Fibroblast of skin of left biceps (primary cell): ENCODE results near the gene PLXDC1.

Source experiments
- DNase-seq, 2 experiments: peaks; one replicate each; pipeline ENCODE4 v3.0.0-alpha.2; 2013; ENCODE audit warnings: low read depth in 2 of 2

Gene PLXDC1

DNA sequence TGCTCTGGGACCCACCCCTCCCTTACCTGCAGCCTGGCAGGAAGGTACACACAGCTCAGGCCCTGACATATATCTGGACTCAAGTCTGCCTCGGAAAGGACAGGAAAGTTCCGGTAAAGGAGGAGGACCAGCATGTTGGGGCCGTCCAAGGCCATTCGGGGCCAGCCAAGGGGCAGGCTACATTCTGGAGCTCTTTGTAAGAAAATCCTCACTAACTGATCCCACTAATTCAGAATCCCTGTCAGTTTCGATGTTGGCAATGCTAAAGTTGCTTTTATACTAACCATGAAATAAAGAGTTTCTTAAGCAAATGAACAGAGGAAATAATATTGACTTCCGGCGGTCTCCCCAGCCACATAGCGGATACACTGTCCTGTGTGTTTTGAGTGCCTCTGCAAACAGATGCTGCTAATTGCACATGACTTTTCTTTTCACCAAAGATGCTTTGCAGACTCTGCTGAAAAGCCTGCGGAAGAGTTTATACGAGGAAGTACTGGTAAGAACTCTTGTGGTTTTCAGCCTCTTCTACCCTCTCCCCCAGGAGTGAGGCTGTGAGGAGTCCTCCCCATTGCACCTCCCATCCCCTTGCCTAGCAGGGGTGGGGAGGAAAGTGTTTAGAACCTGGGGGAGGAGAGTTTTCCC lies 54.8 kb downstream of the PLXDC1 start:
- no peak for DNase-seq

DNA sequence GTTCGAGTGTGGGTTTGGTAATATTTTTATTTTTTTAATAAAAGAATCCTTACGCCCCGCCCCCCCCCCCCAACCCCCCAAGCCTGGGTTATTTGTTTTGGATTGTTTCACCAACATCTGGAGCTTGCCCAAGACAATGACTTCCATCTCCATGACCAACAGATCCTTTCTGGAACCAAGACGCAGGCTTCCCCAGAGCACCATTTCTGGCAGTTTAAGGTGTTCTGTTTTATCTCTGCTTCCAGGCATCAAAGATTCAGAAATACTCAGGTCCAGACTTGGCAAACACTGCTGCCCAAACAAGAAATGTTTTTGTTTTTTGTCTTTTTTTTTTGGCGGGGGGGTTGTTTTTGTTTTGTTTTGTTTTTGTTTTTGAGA lies 56.1 kb downstream of the PLXDC1 start:
- no peak for DNase-seq

DNA sequence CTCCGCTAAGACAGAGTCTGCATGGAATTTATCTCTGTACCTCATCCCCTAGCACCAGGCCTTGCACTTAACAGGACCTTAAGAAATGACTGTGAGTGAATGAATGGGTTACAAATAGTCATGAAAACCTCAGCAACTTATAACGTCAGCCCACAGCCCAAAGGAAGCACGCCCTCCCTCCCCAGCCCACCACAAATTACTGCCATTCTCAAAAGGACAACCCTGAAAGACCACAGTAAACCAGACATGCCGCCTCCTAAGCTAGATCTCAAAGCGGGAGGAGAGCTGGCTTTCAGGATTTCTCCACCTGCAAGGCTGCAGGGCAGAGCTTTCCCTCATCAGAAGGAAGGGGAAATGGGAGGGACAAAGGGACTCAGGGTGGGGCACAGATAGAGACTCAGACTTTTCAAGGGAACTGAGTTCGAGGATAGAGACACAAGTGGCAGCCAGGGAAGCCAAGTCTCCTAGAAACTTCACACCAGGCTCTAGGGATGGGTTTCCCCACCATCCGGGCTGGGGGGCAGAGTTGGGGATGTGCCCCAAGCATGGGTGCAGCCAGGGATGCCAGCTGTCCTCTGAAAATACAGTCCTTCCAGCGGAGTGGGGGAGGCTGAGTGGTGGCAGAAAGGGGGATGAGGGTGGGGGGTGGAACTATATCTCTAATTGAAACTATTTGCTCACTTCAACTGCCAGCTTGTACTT lies 56.7 kb downstream of the PLXDC1 start:
- DNase-seq = no peak

DNA sequence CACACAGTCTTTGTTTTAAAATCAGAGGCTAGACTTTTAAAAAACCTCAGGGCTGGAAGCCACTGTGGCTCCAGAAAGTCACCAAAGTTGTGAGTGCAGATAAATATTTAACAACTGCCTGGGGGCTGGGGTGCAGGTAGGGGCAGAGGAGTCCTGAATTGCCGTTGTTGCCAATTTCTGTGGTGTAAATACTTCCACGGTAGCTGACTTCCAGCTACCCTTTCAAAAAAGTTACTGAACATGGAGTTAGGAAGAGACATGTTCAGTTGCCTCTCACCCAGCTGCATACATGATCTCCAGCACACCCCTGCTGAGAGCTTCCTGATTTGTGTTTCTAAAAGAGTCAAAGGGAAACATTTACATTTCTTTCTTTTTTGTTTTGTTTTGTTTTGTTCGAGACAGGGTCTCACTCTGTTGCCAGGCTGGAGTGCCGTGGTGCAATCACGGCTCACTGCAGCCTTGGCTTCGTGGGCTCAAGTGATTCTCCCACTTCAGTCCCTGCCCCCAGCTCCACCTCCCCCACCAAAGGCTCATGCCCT lies 58.7 kb downstream of the PLXDC1 start:
- no peak for DNase-seq

DNA sequence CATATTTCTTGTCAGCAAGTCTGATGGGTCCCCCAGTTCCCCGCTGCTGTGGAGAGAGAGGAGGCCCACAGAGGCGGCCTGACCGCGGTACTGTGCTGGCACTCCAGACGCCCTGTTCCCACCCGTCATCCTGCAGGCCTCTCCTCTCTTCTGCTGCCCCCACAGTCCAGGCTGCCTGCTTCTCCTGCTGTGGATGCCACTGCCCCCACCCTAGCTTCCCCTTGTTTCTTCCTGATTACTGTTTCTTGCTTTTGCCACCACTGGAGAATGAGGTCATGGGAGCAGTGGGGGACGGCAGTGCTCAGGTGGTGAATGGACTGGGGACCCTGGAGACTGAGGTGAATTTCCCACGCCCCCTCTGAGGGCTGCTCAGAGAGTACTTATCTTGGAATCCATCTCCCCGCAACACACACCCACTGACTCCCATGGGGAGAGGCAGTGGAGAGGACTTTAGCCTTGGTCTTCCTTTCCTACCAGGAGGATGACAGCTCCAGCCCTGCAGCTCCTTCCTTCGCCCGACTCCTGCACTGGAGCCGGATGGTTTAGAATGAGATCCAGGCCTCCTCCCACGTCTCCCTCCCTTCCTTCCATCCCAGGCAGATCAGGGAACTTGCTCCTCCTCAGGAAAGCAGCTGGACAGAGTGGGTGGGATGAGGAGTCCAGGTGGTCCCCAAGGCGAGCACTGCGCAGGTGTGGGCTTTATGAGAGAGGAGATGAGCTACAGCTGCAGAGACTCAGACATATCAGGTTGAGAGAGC lies 60.4 kb downstream of the PLXDC1 start:
- no peak for DNase-seq

DNA sequence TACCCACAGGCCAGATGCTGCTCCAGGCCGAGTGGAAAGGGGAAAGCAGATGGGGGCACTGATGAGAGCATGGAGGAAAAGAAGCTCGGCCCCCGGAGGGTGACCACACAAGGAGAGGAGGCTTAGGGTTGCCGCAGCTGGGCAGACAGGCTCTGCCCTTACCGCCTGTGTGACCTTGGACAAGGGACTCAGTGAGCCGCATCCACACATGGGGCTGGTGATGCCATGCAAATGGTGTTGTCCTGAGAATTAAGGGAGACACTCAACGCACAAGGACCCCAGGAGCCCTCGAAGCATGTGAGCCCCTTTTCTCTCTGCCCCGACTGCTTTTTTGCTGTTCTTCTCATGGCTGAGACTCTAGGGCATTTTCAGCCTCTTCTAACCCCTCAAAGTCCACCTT lies 61.0 kb downstream of the PLXDC1 start:
- no peak for DNase-seq

DNA sequence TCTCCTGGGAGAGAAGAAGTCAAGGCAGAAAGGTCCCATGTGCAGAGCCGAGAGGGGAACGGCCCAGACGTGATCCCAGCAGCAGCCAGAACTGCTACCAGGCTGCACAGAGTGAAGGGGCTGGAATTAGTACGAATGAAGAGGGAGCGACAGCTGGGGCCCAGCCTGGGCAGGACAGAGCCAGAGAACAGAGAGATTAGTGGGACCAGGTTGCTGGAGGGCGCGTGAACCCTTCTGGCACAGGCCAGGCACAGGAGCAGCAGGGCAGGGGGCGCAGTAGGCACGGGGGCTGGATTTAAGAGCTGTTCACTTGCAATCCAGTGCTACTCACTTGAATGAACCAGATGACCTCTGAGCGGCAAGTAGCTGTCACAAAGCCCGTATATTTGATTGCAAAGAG lies 66.9 kb downstream of the PLXDC1 start:
- DNase-seq = no peak

DNA sequence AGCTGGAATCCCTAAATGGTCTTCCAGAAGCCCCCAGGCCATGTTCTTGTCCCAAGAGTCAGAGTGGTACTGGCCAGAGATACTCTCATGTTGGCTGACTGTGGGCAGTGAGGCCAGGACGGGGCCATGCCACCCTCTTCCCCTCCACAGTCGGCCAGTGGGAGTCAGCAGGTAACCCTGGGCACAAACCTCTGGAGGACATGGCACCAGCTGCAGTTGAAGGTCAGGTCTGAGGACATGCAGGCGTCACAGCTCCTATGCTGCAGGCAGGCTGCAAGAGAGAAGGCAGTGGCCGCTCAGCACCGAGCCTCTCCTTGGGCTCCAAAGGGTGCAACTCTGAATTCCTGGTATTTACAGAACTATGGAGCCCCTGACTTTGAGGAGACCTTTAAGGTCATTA lies 68.2 kb downstream of the PLXDC1 start:
- no peak for DNase-seq

DNA sequence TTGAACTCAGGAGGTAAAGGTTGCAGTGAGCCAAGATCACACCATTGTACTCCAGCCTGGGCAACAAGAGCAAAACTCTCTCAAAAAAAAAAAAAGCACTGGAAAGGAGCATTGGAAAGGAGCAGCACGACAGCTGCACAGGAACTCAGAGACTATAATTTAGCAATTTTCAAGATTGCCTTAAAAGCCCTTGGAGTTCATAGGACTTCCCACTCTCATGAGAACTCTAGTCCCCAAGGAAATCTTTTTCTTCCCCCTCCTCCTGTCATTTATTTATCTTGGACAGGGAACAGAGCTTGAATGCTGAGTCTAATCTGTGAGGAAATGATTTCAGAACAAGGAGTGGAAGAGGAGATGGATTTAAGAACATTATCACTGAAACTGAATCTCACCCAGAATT lies 69.0 kb downstream of the PLXDC1 start:
- peak; percentile 29 to 32 for DNase-seq

DNA sequence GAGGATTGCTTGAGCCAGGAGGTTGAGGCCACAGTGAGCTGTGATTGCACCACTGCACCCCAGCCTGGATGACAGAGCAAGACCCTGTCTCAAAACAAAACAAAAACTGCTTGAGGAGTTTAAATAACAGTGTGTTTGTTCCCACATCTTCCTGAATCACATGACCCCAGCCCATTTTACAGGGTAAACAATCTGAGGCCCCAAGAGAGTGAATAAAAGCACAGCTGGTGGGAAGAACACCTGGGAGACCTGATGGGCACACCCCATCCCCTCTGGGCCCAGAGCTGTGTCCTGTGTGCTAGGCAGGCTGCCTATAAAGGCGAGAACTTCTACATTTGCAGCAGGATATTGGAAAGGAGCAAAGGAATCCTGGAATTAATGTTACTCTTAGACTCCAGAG lies 69.6 kb downstream of the PLXDC1 start:
- no peak for DNase-seq

DNA sequence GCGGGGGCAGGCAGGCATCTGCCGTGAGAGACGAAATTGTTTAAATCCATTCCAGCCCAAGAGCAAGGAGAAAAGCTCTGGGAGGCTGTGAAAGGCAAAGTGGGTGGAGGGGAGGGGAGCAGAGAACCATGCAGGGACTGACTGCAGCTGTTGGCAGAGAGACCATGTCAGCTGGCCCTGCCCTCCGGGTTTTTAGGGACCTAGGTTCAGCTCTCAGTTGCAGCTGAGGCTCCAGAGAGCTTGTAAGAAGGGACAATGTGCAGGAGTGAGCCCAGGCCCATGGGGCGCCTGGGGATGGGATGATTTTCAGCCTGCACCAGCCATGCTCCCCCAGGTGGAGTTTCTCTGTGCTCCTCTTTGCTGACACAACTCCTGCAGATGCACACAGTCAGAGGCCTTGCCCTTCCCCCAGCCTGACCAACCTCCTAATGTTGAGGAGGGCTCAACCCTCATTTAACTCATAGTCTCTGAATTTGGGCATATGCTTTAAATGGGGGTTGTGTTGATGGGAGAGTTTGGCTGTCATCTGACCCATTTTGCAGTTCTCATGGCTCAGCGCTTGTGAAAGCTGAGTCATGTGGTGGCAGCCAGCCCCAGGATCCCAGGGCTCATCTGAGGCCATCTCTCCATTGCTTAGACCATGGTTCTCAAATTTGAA lies 70.9 kb downstream of the PLXDC1 start:
- no peak for DNase-seq

DNA sequence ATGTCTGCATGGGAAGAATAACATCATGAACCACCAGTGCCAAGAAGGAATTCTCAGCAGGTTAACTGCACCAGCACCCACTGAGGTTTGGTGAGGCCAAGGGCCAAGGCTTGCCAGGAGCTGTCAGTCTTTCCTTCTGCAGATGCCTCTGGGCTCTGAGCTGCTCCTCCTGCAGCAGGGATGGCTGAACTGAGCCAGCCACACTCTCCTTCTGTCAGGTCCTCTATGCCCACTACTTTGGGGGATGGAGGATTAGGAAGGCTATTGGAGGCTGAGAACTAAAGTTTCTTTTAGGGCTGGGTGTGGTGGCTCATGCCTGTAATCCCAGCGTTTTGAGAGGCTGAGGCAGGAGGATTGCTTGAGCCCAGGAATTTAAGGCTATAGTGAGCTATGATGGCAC lies 71.6 kb downstream of the PLXDC1 start:
- DNase-seq = no peak

DNA sequence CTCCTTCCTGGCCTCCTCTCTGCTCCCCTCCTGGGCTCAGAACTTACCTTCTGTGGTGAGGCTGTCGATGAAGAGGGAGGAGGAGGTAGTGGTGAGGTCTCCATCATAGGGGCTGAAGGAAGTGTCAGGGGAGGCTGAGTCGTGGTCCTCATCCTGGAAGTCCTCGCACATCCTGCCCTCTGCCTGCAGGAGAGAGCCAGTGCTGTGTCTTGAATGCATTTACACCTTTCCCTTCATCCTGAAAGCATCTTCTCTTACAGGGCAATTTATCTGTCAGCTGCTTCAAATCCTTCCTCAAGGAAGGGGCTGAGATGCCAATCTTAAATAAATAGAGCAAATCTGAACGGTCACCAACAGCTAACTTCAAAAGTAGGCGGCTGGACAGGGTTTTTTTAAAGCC lies 73.6 kb downstream of the PLXDC1 start:
- no peak for DNase-seq

DNA sequence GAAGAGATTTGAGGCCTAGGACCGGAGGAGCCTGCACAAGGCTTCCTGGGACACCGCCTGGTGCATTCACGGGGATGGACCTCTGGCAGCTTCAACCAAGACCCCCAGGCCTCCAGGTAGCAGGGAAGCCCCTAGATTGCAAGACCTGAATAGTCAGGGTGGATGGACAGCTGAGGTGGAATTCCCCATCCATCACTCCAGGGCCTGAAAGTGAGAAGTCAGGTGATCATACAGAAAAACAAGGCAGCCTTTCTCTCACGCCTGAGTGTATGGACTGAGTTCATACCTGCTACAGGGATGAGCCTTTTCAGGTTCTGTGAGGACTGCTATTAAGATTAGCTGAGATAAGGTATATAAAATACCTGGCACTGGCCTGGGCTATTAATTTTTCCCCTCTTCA lies 74.2 kb downstream of the PLXDC1 start:
- no peak for DNase-seq

DNA sequence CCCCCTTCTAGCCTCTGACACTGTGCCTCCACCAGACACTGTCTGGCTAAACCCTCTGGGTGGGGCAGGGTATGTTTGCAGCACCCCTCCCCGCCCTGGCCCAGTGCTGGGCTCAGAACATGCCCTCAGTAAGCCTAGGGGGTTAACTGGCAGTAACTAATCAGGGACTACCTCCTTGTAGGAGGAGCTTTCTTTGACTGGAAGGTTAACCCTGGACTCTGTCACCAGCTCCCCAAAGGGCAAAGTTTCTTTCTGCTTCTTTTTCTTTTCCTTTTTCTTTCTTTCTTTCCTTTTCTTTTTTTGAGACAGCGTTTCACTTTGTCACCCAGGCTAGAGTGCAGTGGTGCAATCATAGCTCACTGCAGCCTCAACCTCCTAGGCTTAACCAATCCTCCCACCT lies 76.8 kb downstream of the PLXDC1 start:
- no peak for DNase-seq

DNA sequence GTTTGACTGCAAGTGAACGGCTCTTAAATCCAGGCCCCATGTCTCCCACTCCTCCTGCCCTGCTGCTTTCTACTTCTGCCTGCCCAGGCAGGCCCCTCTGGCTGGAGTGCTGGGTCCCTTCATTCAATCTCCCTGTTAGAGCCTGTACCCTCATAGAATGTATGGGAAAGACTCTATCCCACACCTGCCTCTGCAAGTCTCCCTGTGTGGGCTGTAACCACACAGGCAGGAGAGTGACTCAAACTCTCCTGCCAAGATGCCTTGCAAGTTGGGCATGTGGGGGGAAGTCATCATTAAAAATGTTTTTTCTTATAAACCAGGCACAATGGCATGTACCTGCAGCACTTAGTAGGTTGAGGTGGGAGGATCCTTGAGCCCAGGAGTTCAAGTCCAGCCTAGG lies 77.5 kb downstream of the PLXDC1 start:
- no peak for DNase-seq

DNA sequence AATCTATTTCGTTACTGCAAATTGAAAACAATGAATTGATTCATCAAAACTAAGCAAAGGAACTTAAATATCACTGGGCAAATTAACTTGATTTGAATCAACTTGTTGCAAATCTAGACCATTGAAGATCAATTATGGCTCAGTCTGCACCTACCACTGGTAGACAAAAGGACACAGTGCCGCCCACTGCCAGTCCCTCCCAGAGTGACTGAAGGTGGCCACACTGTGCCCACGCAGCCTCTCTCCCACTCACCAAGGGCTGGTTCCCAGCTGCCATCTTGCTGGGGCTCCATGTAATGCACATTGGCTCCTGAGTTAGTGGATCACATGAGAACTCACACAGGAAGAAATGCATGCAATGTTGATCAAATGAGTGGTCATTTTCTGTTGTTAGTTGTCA lies 78.1 kb downstream of the PLXDC1 start:
- no peak for DNase-seq

DNA sequence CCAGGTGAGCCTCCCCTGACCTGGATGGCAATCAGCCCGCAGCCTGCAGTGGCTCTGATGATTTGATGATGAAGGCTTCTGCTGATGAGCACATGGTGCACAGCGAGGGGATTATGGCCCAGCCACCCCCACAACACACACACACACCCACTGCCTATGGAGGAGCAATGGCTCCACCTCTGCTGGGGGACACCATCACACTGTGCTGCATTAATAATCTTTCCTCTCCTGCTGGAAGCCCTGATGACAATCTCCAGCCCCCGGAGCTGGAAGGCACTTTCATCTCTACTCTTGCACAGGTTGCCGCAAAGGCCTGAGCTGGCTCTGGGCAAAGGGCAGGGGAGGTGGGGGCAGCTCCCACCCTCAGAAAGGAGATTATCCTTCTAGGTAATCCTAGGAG lies 79.9 kb downstream of the PLXDC1 start:
- DNase-seq = no peak

DNA sequence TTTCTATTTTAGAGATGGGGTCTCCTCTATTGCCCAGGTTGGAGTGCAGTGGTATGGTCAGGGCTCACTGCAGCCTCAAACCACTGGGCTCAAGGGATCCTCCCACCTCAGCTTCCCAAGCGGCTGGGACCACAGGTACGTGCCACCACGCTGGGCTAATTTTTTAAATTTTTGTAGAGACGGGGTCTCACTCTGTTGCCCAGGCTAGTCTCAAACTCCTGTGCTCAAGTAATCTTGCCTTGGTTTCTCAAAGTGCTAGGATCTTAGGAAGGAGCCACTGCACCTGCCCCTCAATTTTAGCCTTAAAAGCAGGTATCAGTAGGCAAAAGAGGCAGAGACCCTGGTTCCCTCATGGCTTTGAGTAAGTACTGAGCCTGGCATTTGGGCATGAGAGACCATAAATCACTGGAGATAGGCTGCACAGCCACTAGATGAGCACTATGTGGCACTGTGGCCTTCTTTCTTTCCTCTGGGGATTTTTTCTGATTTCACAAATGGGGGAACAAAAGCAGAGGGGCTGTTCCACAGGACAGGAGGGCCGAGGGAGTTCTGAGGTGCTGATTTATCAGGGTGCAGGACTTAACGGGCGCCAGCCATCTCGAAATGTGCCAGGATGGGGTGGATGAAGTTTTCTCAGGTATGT lies 82.2 kb downstream of the PLXDC1 start:
- DNase-seq = peak in 1 of 2 experiments; percentile 5

DNA sequence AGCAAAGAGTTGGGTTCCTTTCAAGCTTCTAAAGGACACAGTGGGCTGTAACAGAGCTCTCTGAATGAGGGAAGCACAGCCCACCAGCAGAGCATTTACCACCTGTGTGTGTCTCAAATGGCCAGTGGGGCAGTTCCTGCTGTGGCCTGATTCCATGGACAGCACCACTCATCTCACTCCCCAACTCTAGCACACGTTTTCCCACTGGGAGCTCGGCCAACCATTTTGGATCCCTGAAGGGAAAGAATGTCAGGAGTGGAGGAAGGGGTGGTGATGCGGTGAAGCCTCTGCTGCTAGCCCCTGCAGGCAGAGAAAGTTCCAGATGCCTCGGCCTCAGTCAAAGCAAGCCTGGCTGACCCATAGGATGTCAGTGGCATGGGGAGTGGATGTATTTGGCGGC lies 86.6 kb downstream of the PLXDC1 start:
- DNase-seq = peak in 1 of 2 experiments; percentile 5

DNA sequence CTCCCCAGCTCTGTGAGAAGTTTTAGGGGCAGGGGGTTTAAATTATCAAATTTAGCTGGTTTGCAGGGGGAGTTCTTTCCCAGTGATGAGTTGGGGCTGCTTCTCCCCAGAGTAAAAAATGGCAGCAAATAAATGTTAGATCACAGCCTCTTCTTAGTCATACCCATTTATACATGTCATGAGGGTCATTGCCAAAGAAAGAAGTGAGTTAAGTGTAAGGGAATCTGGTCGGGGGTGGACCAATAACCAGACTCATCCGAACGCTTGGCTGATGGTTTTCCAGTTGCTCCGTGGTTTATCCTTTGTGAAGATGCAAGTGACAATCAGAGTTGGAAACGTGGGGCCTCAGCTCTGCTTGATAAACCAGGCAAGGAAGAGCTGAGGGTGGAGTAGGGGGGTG lies 87.1 kb downstream of the PLXDC1 start:
- peak; percentile 50 to 51 for DNase-seq

DNA sequence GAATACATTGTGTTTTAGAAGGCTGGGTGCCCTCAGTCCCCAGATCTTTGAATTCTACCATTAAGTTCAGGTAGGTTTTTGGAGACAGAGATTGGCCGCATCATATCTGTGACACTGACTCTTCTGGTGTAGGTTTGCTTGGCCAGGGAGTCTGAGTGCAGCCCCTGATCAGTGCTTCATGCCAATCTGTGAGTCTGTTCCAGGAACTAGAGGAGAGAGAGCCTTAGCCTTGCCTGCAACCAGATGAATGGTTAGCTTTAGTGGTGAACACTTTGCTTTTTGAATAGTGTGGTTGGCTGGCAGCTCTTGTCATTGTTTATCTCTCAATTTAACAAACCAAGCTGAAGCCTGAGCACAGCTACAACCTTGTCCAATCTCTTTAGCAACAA lies 87.8 kb downstream of the PLXDC1 start:
- DNase-seq = no peak
